Colon (tissue), 2 donors: ENCODE results near the gene KCNH3.

Source experiments
- FAIRE-seq: peaks from 2 replicates; lab custom pipeline; 2012; peaks lifted over from hg19 to GRCh38; lab: Jason Lieb, UNC
- donor health status: control.
- donor health status: control.

Gene KCNH3

GRCh38 chr12:49563951-49564685 lies 25.3 kb downstream of the KCNH3 start:
- no peak for FAIRE-seq

DNA sequence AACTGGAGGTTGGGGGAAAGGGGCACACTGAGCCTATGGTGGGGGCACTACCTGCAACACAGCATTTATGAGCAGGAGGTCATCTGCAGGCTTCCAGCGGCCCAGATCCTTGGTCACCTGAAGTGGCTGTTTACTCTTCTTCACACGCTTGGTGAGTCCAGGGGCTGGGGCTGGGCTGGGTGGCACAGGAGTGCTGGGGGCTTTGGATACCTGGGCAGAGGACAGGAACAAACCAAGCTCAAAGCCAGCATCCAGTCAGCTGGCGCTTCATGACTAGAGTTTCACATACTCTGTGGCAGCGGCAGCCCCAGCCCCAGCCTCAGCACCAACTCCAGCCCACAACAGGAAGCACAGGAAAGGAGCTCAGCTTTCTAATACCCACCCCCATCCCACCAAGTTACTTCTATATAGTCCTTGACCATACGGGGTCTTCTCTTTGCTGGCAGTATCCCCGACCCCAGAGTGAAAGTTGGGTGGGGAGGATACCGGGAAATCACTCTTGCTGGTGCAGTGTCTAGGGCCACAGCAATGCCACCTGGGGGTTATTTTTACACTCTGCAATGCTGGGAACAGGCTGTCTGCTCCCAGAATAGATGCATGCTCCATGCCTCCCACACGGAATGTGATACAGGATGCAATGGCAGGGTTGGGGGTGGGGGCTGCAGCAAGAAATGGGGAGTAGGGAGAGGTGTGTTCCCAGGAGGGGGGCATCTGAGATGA lies 26.0 kb downstream of the KCNH3 start:
- no peak for FAIRE-seq

GRCh38 chr12:49565406-49566265 lies 26.8 kb downstream of the KCNH3 start:
- FAIRE-seq: no peak

DNA sequence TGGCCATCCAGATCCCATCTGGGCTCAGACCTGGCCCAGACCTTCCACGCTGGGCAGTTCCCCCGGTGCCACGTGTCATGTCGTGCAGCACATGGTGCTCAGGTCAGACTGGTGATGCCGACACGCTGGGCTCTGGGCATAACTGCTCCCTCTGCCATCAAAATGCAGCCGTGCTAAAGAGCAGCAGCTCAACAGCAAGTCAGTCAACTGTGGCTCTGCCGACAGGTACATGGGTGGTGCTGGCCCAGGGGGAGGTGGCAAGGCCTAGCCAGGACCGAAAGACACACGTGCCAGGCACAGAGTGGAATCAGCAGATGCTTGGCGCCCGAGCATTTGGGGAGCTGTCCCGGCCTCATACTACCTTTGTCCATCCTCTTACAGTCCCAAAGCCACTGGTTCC lies 27.5 kb downstream of the KCNH3 start:
- no peak for FAIRE-seq

GRCh38 chr12:49567302-49567610 lies 28.4 kb downstream of the KCNH3 start:
- no peak for FAIRE-seq

DNA sequence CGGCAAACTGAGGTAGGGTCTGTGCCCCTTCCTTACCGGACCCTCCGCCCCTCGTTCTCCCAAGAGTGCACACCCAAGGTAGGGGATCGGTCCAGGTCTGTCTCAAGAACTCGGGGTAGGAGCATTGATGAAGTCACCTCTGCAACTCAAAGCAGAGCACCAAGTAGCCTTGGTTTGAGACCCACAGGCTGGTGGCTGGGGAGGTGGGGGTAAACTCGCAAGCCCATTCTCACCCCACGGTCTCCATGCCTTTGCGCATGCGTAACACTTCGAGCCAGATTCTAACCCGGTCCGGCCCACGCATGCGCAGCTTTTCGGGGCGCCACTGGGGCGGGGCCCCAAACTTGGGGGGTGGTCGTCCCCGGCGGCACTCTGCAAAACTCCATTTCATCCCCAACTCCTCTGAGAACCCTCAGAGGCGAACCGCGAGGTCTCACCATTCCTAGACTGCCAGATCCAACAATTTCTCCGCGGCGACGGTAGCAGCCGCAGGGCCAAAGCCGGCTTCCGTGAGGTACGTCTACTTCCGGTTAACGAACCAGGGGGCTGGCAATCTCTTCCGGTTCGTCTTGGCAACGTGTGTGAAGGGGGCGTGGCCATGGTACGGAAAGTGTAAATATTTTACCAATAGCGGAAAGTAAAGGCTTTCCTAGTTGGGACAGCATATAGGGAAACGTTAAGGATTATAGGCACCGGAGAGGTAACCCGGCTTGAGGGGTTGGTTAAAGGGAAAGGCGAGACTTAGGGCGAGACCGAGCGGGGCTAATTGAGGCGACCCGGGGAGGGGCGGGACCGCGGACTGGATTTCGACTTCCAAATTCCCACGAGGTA lies 29.0 kb downstream of the KCNH3 start, which contains the start of gene MCRS1:
MCRS1 (minus strand) TSS at position 532 of the 831 bp plus-strand sequence. CDS start 1,411 bp downstream, outside the sequence.
- no peak for FAIRE-seq

DNA sequence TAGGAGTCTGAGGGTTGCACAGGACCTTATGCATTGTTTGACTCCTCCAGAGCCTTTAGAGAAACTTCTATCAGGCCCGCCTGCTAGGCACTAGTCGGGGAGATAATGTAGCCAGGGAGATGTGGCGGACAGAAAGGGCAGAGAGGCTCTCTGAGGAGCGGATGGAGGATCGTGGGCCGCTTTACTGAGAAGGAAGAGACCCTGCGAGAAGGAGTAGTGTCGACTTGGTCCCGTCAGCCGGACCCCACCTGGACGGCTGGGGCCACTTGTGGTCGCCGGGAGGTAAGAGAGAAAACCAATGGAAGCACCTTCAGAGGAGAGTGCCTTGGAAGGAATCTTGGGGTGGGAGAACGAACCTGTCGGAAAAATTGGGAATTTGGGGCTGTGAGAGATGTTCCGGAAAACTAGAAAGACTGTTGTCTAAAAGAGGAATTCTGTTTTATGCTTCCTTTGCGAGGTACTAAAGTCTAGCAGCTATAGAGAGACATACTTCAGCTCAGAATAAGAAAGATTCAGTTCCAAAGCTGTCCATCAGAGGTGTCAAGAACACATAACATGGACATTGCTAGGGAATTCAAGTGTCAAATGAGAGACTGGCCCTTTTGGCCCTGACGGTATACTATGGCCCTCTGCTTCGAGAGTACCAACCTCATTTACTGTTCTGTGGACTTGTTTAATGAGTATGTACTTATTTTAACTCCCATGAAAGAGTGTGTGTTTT lies 29.8 kb downstream of the KCNH3 start:
- FAIRE-seq: no peak

GRCh38 chr12:49577589-49578315 lies 38.9 kb downstream of the KCNH3 start:
- FAIRE-seq: no peak

- FAIRE-seq: no peak
These were observed 39.8 kb downstream of the KCNH3 start for GRCh38 chr12:49578471-49579112.

DNA sequence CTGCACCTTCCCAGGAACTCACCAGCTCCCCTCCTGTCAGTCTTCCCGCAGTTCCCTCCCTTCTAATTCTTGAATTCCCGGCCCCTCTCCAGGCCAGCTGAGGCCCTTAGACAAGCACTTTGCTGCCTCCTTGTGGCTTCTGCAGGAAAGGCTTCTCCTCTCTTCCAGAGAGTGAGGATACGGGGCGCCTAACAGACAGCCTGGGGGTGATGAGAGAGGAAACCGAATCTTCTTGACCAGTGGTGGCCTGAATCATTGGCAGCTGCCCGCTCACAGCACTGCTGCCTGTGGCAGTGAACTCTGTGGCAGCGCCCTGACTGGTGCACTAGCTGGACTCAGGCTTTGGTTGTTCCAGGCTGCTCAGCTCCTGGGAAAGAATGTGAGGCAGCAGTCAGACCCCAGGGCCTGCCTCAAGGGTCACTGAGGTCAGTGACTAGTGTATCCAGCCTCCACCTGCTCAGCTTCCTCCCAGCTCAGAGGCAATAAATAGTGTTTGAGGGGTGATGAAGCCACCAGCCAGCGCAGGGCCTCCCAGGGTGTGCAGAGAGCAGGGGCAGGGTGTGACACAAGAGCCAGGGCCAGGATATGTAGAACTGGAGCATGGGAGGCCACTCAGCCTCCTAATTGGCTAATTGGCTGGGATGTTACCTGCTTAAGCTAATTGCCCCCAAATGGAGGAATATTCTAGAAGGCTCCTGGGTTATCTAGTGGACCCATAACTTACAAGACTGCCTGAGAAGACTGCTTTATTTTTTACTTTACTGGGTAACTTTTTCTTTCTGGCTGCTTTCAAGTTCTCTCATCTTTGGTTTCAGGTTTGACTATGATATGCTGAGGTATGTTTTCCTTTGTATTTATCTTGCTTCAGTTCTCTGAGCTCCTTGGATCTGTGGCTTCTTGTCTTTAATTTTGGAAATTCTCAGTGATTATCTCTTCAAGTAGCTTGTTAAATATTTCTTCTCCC lies 42.0 kb downstream of the KCNH3 start:
- FAIRE-seq: no peak

- no peak for FAIRE-seq
These were observed 43.4 kb downstream of the KCNH3 start for GRCh38 chr12:49582201-49582600.

GRCh38 chr12:49582850-49583249 lies 44.0 kb downstream of the KCNH3 start:
- no peak for FAIRE-seq

GRCh38 chr12:49583366-49584094 lies 44.7 kb downstream of the KCNH3 start:
- no peak for FAIRE-seq

DNA sequence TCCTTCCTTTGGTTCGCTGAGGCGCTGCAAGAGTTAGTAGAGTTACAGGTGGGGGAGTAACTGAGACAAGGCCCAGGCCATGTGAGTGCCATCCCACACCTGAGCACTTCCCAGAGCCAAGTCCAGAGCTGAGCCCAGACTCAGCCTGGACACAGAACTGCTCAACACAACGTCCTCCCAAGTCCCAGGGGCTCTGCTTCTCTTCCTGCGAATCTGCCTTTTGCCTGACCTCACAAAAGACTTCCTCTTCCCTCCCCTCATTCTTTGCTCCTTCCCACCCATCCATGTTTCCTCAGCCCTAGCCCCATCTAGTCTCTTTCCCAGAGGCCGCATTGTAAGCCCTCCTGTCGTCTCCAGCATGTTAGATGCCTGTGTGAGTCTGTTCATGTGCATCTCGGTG lies 45.8 kb downstream of the KCNH3 start:
- no peak for FAIRE-seq

GRCh38 chr12:49585477-49586459 lies 46.9 kb downstream of the KCNH3 start:
- FAIRE-seq: no peak

DNA sequence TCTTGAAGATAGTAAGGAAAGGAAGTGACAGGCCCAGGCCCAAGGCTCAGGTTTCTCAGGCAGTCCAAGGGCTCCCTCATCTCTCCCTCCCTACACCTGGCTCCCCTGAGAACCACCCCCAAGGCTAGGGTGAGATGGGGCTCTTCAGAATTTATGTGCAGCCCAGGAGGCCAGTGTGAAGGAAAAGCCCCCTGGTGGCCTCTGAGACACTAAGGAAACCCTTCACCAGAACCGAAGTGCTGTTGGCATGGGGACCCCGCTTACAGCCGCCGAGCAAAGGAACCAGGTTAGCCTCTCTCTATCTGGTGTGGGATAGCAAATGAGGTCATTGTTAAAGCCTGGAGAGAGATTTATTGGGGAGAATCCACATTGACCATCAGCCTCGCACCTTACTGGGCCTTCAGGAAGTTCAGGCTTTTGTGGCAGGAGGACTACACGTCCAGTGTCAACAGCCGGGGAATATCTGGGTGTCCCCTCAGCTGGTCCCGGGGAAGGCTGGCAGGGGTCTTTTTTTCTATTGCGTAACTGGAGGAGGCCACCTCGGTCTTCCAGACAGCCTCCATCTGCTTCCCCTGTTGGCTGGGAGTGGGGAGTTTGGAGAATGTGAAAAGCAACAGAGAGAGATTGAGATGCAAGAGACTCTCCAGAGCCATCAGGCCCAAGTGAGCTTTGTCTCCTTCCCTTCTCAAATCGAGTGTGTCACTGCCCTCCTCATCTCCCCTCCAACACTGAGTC lies 48.5 kb downstream of the KCNH3 start:
- no peak for FAIRE-seq
